GM19193 (cell line): ENCODE results near the gene EMILIN3.

ENCODE experiments used
- POLR2A ChIP-seq: IDR thresholded peaks from 4 replicates; pipeline ENCODE4 v1.6.1; 2011; ENCODE audit not compliant: insufficient read depth, insufficient read length; ENCODE audit errors: extremely low read depth

Gene EMILIN3

DNA sequence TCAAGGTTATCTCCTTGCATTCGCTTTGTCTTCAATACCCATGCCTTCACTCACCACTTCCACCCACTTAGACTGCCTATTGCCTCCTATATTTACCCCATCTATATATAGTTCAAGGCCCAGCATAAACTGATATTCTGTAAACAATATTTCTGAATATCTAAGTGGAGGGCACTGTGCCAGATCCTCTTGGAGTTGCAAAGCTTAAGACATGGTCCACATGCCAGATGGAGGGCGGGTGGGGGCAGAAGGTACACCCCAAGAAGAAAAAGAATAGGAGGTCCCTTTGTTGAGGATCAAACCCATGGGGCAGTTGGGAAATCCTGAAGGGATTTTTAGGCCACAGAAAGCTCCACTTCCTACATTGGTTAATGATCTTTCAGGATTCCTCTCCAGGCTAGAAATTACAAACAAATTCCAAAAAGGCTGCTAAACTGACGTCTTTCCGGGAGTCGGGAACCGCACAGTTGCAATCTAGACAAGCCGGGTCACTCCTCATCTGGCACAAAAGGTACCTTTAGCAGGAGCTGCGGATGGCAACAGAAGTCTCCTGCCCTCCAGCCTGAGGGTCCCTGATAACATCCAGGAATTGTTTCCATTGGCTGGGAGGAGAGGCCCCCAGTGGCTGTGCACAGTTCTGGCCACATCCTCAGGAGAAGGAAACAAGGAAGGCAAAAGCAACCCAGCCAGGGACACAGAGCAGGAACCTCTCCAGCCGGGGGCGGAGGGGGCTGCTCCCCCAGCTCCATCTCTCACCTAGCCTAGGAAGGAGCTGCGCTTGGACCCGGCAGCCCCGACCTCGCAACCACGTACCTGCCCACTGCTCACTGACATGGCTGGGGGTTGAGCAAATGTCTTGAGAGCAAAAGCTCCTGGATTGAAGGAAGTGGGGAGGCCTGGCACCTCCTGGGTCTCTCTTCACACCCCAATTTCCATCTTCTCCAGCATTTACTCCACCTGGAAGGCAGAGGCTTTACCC is 31.9 kb downstream of the EMILIN3 start:
- TF ChIP-seq POLR2A, result no peak

DNA sequence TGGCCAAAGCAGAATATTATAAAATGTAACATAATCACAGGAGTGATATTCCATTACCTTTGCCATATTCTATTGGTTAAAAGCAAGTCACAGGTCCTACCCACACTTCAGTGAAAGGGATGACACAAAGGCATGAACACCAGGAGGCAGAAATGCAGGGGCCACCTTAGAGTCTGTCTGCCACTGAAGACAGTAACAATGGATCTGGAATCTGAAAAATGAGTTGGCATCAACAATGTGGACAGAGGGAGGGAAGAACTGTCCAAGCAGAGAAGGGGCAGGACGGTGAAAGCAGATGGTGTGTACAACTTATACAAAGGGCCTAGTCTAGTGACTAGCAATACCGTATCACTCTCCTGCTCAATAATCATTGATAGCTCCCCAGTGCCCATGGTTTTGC is 32.6 kb downstream of the EMILIN3 start:
- no peak for TF ChIP-seq POLR2A

DNA sequence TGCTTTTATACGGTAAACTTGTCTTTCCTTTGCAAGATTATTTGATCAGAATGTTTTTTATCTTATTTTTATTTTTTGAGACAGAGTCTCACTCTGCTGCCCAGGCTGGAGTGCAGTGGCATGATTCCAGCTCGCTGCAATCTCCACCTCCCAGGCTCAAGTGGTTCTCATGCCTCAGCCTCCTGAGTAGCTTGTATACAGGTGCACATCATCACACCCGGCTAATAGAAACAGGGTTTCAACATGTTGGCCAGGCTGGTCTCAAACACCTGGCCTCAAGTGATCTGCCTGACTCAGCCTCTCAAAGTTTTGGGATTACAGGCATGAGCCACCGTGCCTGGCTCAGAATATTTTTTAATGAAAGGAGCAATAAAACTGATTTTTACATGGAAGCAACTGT is 34.9 kb downstream of the EMILIN3 start:
- TF ChIP-seq POLR2A, result no peak

DNA sequence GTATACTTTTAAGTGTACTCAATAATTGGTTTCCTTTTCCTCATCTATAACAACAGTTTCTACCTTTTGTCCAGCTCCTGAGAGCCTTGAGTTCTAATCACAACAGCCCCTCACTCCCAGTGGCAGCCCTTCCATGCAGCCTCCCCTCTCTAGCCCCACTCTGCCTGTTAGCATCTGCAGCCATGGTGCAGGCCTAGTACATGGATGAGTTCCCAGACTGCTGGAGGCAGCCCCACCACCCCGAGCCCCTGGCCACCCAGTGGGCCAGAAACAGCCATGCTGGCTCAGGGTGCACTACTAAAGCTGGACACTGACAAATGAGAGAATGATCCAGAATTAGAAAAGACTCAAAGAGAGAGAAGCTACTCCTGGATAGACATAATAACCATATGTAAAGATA is 35.7 kb downstream of the EMILIN3 start:
- no peak for TF ChIP-seq POLR2A

DNA sequence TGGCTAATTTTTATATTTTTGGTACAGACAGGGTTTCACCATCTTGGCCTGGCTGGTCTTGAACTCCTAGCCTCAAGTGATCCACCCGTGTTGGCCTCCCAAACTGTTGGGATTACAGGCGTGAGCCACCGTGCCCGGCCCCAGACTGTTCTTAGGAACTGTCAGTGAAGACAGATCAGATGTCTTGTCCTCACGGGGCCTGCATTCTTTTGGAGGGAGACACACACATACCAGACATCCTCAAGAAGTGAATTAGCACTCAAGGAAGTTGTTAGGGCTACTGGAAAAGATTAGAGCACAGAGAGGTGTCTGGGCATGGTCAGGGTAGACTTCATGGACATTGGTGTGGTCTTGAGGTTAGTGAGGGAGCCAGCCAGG is 36.3 kb downstream of the EMILIN3 start:
- TF ChIP-seq POLR2A, result no peak

DNA sequence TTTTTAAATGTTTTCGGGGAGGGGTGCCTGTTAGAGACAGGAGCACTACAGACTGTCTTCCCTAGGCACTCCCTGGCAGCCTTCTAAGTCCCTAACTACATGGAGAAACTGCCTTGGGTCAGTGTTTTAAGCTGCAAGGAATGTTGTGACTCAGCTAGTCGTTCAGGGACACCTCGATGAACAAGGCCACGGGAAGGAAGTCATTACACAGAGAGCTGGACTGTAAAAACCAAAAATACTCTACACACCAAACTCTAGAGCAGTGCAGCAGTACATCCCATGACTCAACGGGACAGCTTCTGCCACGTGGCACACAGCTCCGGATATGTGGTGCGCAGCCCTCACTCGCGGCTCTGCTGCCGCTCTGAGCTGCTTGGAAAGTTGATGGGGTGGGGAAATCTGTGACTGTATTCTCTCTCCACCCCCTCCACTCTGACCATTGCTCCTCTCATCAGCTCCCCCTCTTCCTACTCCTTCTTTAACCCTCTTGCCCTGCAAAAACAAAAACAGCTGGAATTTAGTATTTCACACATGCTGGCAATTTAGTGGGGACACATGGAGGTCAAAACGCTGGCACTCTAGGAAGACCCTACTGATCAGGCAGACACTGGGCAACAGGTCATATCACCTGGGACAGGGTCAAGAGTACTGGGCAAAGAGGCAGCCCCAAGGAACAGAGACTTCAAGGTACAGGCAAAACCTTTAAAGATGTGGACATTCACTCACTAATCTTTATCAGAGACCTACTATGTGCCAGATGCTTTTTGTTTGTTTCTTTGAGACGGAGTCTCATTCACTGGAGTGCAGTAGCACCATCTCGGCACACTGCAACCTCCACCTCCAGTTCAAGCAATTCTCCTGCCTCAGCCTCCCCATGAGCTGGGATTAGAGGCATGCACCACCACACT is 36.9 kb downstream of the EMILIN3 start:
- TF ChIP-seq POLR2A, result peak; percentile 33

DNA sequence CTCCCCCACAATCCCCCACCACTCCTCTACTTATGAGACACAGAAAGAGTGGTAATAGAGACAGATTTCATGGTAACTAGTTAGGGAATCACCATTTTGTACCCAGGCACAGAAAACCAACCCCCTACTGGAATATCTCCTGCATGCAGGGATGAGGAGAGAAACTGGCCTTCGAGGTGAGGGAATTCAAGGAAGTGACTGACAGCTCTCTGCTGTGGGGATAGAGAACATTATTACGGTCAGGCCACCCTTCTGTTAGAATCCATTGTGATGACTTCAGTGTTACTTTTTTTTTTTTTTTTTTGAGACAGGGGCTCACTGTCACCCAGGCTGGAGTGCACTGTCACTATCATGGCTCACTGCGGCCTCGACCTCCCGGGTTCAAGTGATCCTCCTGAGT is 39.4 kb downstream of the EMILIN3 start:
- no peak for TF ChIP-seq POLR2A

DNA sequence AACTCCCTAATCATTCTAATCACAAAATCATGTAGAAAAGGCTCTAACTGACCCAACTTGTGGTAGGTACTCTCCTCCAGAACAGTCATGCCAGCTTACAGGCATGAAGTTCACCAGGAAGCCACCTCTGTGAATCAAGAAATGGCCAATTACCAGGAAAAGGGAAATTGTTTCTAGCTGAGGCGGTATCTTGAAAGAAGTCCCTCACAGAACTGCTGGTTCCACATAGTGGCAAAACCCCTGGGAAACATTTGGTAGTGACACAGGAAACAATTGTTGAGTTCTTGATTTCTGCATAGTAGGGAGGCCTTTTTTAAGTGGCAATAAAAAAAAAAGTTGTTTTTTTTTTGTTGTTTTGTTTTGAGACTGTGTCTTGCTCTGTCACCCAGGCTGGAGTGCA is 45.6 kb downstream of the EMILIN3 start:
- TF ChIP-seq POLR2A, result no peak

DNA sequence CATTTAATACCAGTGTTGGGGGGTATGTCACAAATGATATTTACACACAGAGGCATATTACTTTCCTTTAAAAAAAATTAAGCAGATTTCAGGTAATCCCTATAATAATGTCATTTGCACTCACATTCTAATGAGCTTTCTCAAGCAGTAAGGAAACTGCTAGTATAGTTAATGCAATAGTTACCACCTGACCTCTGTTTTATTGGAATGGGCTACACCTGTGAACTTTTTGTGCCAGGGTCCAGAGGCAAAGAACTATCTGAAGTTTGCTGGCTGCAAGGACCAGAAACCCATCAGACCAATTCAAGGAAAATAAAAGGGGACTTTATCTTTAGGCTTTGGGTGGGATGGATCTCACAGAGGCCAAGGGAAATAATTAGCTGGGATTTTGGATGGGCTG is 46.2 kb downstream of the EMILIN3 start:
- TF ChIP-seq POLR2A, result no peak

DNA sequence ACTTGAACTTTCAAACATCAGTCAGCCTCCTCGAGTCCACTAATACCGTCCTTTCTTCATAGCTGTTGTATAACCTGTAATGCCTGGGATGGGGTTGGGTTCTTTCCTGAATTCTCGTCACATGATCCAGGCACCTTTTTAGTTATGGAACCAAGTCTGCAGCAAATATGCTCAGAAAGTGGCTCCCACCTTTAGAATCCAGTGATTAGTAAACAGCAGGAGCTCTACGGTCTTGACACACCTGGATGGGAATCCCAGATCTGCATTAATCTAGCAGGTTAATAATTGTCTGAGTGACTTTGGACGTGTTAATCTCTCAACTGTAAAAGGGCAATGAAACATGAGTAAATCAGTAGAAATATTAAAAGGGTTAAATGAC is 48.4 kb downstream of the EMILIN3 start:
- no peak for TF ChIP-seq POLR2A

DNA sequence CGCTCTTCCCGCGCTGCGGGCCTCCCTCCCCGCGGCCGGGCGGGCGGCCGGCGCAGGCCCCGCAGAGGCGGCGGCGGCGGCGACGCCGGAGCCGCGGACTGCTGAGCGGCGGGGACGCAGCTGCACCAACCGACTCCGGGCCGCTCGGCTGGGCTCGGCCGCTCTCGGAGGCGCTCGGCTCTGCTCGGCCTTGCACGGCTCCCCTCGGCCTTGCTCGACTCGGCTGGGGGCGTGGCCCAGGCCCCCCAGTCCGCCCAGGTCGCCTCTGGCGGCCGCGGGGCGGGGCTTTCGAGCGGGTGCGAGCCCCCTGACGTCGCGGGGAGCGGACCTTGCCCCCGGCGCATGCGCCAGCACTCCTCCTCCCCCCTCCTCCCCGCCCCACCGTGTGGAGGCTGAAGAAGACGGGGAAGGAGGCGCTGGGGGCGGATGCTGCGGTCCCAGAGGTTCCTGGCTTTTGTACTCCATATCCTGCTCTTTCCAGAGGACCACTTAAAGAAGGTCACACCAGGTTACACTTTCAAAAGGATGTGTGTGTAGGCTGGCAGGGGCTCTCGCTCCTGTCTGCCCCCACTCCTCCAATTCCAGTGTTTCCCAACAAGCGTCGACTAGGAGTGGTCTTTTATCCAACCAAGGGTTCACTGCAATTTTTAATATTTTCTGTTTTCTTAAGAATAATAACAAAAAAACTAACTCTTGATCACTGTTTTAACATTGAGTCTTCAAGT is 48.9 kb downstream of the EMILIN3 start, which contains the start of gene ZHX3:
TSS of gene ZHX3 (minus strand) at position 186 of the 725 bp plus-strand sequence. CDS start 112,815 bp downstream, outside the sequence.
- peak; percentile 62 for TF ChIP-seq POLR2A

DNA sequence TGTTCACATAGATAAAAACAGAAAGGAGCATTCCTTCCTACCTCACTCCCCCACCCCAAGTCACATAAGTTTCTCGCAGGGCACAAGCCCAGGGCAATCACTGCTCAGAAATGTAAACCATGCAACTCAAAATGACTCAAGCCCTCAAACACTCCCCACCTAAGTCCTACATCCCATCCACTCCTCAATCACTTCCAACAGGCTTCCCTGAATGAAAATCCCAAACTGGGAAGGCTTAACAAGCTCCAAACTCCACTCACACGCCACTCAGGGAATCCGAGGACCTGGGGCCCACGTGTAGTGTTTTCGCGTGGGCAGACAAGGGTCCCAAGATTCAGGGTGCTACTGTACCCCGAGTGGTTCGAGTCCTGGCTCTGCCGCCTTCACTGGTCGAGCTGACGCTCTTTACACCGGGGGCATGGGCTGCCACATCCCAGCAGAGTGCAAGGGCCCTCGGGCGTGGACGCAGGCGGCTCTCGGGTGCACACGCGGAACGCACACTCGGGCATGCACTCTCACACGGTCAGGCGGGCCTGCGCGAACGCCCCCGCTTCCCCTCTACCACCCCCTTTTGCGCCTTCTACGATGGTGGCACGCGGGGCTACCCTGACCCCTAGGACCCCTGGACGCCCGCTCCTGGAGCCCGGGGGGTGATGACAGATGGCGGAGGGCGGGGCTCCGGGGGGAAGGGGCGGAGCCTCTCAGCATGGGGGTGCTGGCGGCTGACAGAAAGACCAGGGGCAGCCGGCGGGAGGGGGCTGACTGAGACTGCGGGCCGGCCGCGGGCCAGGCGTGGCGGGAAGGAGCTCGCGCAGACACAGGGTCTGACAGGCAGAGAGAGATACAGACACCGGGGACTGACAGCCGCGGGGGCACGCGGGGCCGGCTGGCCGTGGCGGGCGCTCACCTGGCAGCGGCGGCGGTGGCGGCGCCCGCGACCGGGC is 49.7 kb downstream of the EMILIN3 start:
- no peak for TF ChIP-seq POLR2A

DNA sequence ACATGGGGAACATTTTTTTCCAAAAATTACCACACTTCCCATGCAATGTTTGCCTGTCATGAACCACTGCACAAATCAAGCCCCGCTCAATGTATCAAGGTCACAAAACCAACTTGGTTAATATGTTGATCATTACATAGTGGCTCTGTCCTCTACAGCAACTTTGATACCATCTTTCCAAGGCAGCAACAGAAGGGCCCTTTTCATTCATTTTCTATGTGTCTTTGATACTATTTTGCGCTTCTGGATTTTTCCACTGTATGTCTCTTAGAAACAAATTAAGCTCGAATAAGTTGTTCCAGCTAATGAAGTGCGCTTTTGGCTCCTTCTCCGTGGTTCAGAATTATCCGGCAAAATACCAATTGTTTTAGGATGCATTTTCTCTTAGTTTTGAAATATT is 50.6 kb downstream of the EMILIN3 start:
- no peak for TF ChIP-seq POLR2A

DNA sequence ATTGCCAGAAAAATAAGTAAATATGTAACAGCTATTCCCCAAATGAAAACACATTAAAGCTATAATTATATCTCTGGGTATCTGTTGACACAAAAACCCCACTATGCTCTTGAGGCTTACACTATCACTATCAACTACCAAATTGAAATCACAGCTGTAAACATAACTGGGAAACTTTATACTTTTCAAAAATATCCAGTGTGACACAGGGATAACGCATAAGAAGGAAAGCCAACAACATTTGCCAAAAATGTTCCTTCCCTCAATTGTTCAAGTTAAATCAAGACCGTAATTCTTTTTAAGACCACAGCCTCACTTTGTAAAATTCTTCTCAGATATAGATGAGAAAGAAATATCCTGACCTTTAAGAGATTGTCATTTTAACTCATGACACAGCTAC is 52.2 kb downstream of the EMILIN3 start:
- TF ChIP-seq POLR2A, result no peak
